COR-L47 (cell line): ENCODE data around the gene OTOA.
"Not testable (repeated sequence)": the region's sequence is repeated elsewhere in the genome, so short reads cannot be mapped to it uniquely, and the experiment has no call there.

Experiments used
- DNase-seq: peaks from one replicate; lab custom pipeline; 2025; lab: John Stamatoyannopoulos, UW

The OTOA gene

GRCh38 chr16:21722771-21723455 is 59.1 kb downstream of the OTOA start:
- DNase-seq = no peak

- DNase-seq = no peak
Measured at GRCh38 chr16:21723532-21723931, 59.8 kb downstream of the OTOA start.

GRCh38 chr16:21727344-21727743 is 63.6 kb downstream of the OTOA start:
- DNase-seq = no peak

GRCh38 chr16:21731233-21731632 is 67.5 kb downstream of the OTOA start:
- not testable (repeated sequence) for DNase-seq

GRCh38 chr16:21740637-21741036 is 76.9 kb downstream of the OTOA start:
- not testable (repeated sequence) for DNase-seq

- not testable (repeated sequence) for DNase-seq
Measured at GRCh38 chr16:21756192-21757079, 92.7 kb downstream of the OTOA start.

- DNase-seq = not testable (repeated sequence)
Measured at GRCh38 chr16:21757080-21757671, 93.4 kb downstream of the OTOA start.

GRCh38 chr16:21768280-21768679 is 104.5 kb downstream of the OTOA start:
- not testable (repeated sequence) for DNase-seq

- DNase-seq = not testable (repeated sequence)
Measured at GRCh38 chr16:21768810-21769209, 105.0 kb downstream of the OTOA start.

- DNase-seq = not testable (repeated sequence)
Measured at GRCh38 chr16:21769284-21769683, 105.5 kb downstream of the OTOA start.

GRCh38 chr16:21770584-21770983 is 106.8 kb downstream of the OTOA start:
- DNase-seq = not testable (repeated sequence)

- not testable (repeated sequence) for DNase-seq
Measured at GRCh38 chr16:21772547-21773206, 108.9 kb downstream of the OTOA start.

- DNase-seq = not testable (repeated sequence)
Measured at GRCh38 chr16:21773207-21773553, 109.4 kb downstream of the OTOA start.

GRCh38 chr16:21780525-21780924 is 116.8 kb downstream of the OTOA start:
- DNase-seq = not testable (repeated sequence)

GRCh38 chr16:21790506-21790905 is 126.7 kb downstream of the OTOA start:
- not testable (repeated sequence) for DNase-seq

- DNase-seq = not testable (repeated sequence)
Measured at GRCh38 chr16:21793310-21793709, 129.5 kb downstream of the OTOA start.

GRCh38 chr16:21798601-21799000 is 134.8 kb downstream of the OTOA start:
- not testable (repeated sequence) for DNase-seq

GRCh38 chr16:21801538-21802374 is 138.0 kb downstream of the OTOA start:
- not testable (repeated sequence) for DNase-seq

GRCh38 chr16:21802375-21802663 is 138.6 kb downstream of the OTOA start:
- not testable (repeated sequence) for DNase-seq
